H9 (cell line): ENCODE measurements around the gene FEV. TPM values are rescaled to one million over a fixed set of nuclear protein-coding genes. Genes with fewer than 3 reads are reported as not detected.

Source experiments
- DNase-seq: peaks from one replicate; pipeline ENCODE4 v3.0.0-alpha.2; 2017
- H2AFZ ChIP-seq: one replicate; pipeline ENCODE4 v1.6.1; 2013; ENCODE audit warnings: mild to moderate bottlenecking, low read length, control low read depth, moderate library complexity
- H2AK5ac ChIP-seq: 2 replicates; pipeline ENCODE4 v1.6.1; 2013; ENCODE audit warnings: low read length, control low read depth, mixed read lengths; ENCODE audit not compliant: insufficient read length
- H2BK120ac ChIP-seq: one replicate; pipeline ENCODE4 v1.6.1; 2013; ENCODE audit warnings: low read depth, mild to moderate bottlenecking, low read length, control low read depth, inconsistent platforms; ENCODE audit not compliant: poor library complexity, severe bottlenecking
- H2BK12ac ChIP-seq: 2 replicates; pipeline ENCODE4 v1.6.1; 2013; ENCODE audit warnings: low read length, control low read depth, mixed read lengths, low read depth; ENCODE audit not compliant: insufficient read length
- H2BK15ac ChIP-seq: 2 replicates; pipeline ENCODE4 v1.6.1; 2013; ENCODE audit warnings: low read depth, low read length, control low read depth
- H2BK20ac ChIP-seq: one replicate; pipeline ENCODE4 v1.6.1; 2013; ENCODE audit warnings: low read depth, mild to moderate bottlenecking, low read length, control low read depth, inconsistent platforms; ENCODE audit not compliant: poor library complexity, severe bottlenecking
- H2BK5ac ChIP-seq: 2 replicates; pipeline ENCODE4 v1.6.1; 2013; ENCODE audit warnings: low read length, control low read depth, mixed read lengths; ENCODE audit not compliant: insufficient read length
- H3K14ac ChIP-seq: 2 replicates; pipeline ENCODE4 v1.6.1; 2013; ENCODE audit warnings: low read length, control low read depth; ENCODE audit not compliant: insufficient read depth
- H3K18ac ChIP-seq: 2 replicates; pipeline ENCODE4 v1.6.1; 2013; ENCODE audit warnings: low read depth, mild to moderate bottlenecking, mixed read lengths, low read length, control low read depth; ENCODE audit not compliant: insufficient read length
- H3K23ac ChIP-seq: 2 replicates; pipeline ENCODE4 v1.6.1; 2013; ENCODE audit warnings: low read length, control low read depth, mixed read lengths, low read depth; ENCODE audit not compliant: insufficient read length
- H3K23me2 ChIP-seq: 2 replicates; pipeline ENCODE4 v1.6.1; 2013; ENCODE audit warnings: low read depth, mild to moderate bottlenecking, mixed read lengths, low read length, control low read depth; ENCODE audit not compliant: insufficient read length, poor library complexity, severe bottlenecking
- H3K27ac ChIP-seq: 2 replicates; pipeline ENCODE4 v1.5.1; 2013; ENCODE audit warnings: low read length, control low read depth, mixed read lengths, low read depth; ENCODE audit not compliant: insufficient read length
- H3K27me3 ChIP-seq: 2 replicates; pipeline ENCODE4 v1.6.1; 2013; ENCODE audit warnings: low read length, control low read depth, inconsistent platforms; ENCODE audit not compliant: insufficient read depth
- H3K4ac ChIP-seq: 2 replicates; pipeline ENCODE4 v1.6.1; 2013; ENCODE audit warnings: low read depth, mild to moderate bottlenecking, control low read depth, inconsistent platforms, low read length, moderate library complexity
- H3K4me1 ChIP-seq: 2 replicates; pipeline ENCODE4 v1.6.1; 2013; ENCODE audit warnings: low read length, control low read depth, inconsistent platforms; ENCODE audit not compliant: insufficient read depth
- H3K4me2 ChIP-seq: 2 replicates; pipeline ENCODE4 v1.6.1; 2013; ENCODE audit warnings: low read length, control low read depth, mixed read lengths; ENCODE audit not compliant: insufficient read length, insufficient read depth
- H3K56ac ChIP-seq: 2 replicates; pipeline ENCODE4 v1.6.1; 2013; ENCODE audit warnings: low read depth, mild to moderate bottlenecking, mixed read lengths, low read length, control low read depth; ENCODE audit not compliant: insufficient read length
- H3K79me1 ChIP-seq: 2 replicates; pipeline ENCODE4 v1.6.1; 2013; ENCODE audit warnings: low read depth, mild to moderate bottlenecking, moderate library complexity, low read length, control low read depth, inconsistent platforms; ENCODE audit not compliant: insufficient read depth, poor library complexity, severe bottlenecking
- H3K79me2 ChIP-seq: 2 replicates; pipeline ENCODE4 v1.6.1; 2013; ENCODE audit warnings: low read length, control low read depth, inconsistent platforms; ENCODE audit not compliant: insufficient read depth
- H3K9ac ChIP-seq: 2 replicates; pipeline ENCODE4 v1.6.1; 2013; ENCODE audit warnings: low read length, control low read depth, mixed read lengths; ENCODE audit not compliant: insufficient read length; ENCODE audit errors: extremely low read depth
- H3K9me3 ChIP-seq: one replicate; pipeline ENCODE4 v1.6.1; 2013; ENCODE audit warnings: low read depth, low read length, inconsistent platforms; ENCODE audit not compliant: control insufficient read depth
- H3T11ph ChIP-seq: one replicate; pipeline ENCODE4 v1.6.1; 2013; ENCODE audit warnings: mild to moderate bottlenecking, low read length, control low read depth, inconsistent platforms
- H4K20me1 ChIP-seq: one replicate; pipeline ENCODE4 v1.6.1; 2013; ENCODE audit not compliant: control insufficient read depth, insufficient read length, insufficient read depth
- H4K5ac ChIP-seq: 2 replicates; pipeline ENCODE4 v1.6.1; 2013; ENCODE audit warnings: low read depth, mild to moderate bottlenecking, mixed read lengths, low read length, control low read depth; ENCODE audit not compliant: insufficient read length
- H4K8ac ChIP-seq: replicated peaks from 2 replicates; pipeline ENCODE4 v1.6.1; 2013; ENCODE audit warnings: low read length, control low read depth, mixed read lengths, low read depth; ENCODE audit not compliant: insufficient read length
- H4K91ac ChIP-seq: 2 replicates; pipeline ENCODE4 v1.6.1; 2013; ENCODE audit warnings: low read depth, mild to moderate bottlenecking, moderate library complexity, mixed read lengths, low read length, control low read depth; ENCODE audit not compliant: insufficient read length
- H3K27ac Mint-ChIP-seq, 3 experiments: 2 replicates in 2 of 3; 3 replicates in 1 of 3; pipeline ENCODE4 v1.8.0; 2020 to 2021; ENCODE audit warnings: mixed read lengths in 3 of 3, mild to moderate bottlenecking in 1 of 3, moderate library complexity in 1 of 3
- H3K27me3 Mint-ChIP-seq: 2 replicates; pipeline ENCODE4 v1.8.0; 2021; ENCODE audit warnings: low read depth, mild to moderate bottlenecking, moderate library complexity, mixed read lengths
- H3K36me3 Mint-ChIP-seq, 3 experiments: 2 replicates in 2 of 3; 3 replicates in 1 of 3; pipeline ENCODE4 v1.8.0; 2020 to 2021; ENCODE audit warnings: low read depth in 3 of 3, mixed read lengths in 3 of 3; ENCODE audit not compliant: insufficient read depth in 1 of 3
- H3K4me1 Mint-ChIP-seq, 2 experiments: 2 replicates each; pipeline ENCODE4 v1.8.0; 2020; ENCODE audit warnings: mixed read lengths in 2 of 2
- H3K4me3 Mint-ChIP-seq, 2 experiments: 2 replicates in 1 of 2; 3 replicates in 1 of 2; pipeline ENCODE4 v1.8.0; 2020 to 2021; ENCODE audit warnings: mild to moderate bottlenecking in 2 of 2, mixed read lengths in 2 of 2, moderate library complexity in 1 of 2
- H3K9me3 Mint-ChIP-seq, 2 experiments: 2 replicates in 1 of 2; 3 replicates in 1 of 2; pipeline ENCODE4 v1.8.0; 2020; ENCODE audit warnings: mild to moderate bottlenecking in 2 of 2, mixed read lengths in 2 of 2, moderate library complexity in 1 of 2
- CTCF ChIP-seq: fragments of 200-600 bp; sonication (generic); conservative IDR thresholded peaks from 3 replicates; pipeline ENCODE4 v1.8.0; 2021; ENCODE audit warnings: antibody characterized with exemption, mild to moderate bottlenecking
- WGBS: extraction: QIAGEN DNeasy Blood & Tissue Kit; methylation state at CpG from one replicate; pipeline ENCODE4 v1.1.7; 2013; ENCODE audit warnings: missing lambda C conversion rate, low lambda C conversion rate, mixed read lengths; ENCODE audit not compliant: insufficient read length; ENCODE audit errors: extremely low coverage; 5-methylcytosine and 5-hydroxymethylcytosine counted together
- total RNA-seq: library from RNA; stranded (reverse); gene quantifications from 2 replicates; pipeline ENCODE4 v1.2.1, GENCODE V29; 2021

FEV gene
- total RNA-seq, 1 experiment from 2014 or later, result not detected

DNA sequence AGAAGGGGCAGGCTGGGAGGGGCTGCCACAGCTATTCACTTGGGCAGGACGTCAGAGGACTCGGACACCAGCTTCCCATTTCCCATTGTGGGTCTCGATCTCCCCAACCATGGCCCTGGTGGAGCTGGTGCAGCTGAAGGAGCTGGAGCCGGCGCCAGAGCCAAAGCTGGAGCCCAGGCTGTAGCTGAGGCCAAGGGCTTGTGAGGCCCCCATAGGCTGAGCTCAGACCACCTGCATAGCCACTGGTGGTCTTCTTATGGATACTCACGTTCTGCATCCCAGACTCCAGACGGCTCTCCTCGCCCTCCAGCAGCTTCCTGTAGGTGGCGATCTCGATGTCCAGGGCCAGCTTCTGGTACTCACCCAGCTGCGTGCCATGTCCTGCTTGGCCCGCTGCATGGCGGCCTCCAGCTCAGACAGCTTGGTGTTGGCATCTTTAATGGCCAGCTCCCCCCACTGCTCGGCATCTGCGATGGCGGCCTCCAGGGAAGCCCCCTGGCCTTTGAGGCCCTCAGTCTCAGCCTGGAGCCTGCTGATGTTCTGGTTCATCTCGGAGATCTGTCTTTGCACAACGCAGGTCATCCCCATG, 31.5 kb downstream of the FEV start:
- Mint-ChIP-seq H3K27me3 (peaks cover 64% of the 10 kb centered on the region), H3K9me3 (peaks cover 0 to 4% of the 10 kb centered on the region in 2 experiments; a peak in 2 of 5 replicates), H3K4me3 (no peak overlapping the region), H3K27ac (no peak overlapping the region), H3K36me3 (no peaks in the 10 kb centered on the region), H3K4me1 (peaks cover 2% of the 10 kb centered on the region in 2 experiments; a peak in 2 of 4 replicates)
- no peaks in the 10 kb centered on the region for H3K79me1 ChIP-seq
- H3K79me2 ChIP-seq, result no peaks in the 10 kb centered on the region
- no peak overlapping the region for H2AK5ac ChIP-seq
- no peak overlapping the region for H2BK120ac ChIP-seq
- H4K91ac ChIP-seq, result no peak overlapping the region
- H3K56ac ChIP-seq, result no peak overlapping the region
- H3K23me2 ChIP-seq, result no peaks in the 10 kb centered on the region
- no peak overlapping the region for H4K8ac ChIP-seq
- H2BK20ac ChIP-seq, result no peak overlapping the region
- H3K23ac ChIP-seq, result no peak overlapping the region
- H3K4me2 ChIP-seq, result no peak overlapping the region
- H3K14ac ChIP-seq, result no peak overlapping the region; the same call in 1 of the 2 replicates
- no peak overlapping the region for H2BK5ac ChIP-seq
- H3K27me3 ChIP-seq, result no peaks in the 10 kb centered on the region; the same call in 1 of the 2 replicates
- no CpG with 5 or more reads among the region's 18 CpGs for WGBS
- no peaks in the 10 kb centered on the region for H3K9me3 ChIP-seq
- no peak overlapping the region for H3K4ac ChIP-seq
- H2AFZ ChIP-seq, result no peak overlapping the region
- no peaks in the 10 kb centered on the region; the same call in 1 of the 2 replicates for H3K4me1 ChIP-seq
- TF ChIP-seq CTCF, result peak; percentile 61
- H2BK15ac ChIP-seq, result no peak overlapping the region
- no peak overlapping the region for H3K27ac ChIP-seq
- H2BK12ac ChIP-seq, result no peak overlapping the region
- peak; percentile 70 for DNase-seq
- H4K5ac ChIP-seq, result no peak overlapping the region
- H4K20me1 ChIP-seq, result no peaks in the 10 kb centered on the region
- H3K18ac ChIP-seq, result no peak overlapping the region
- H3T11ph ChIP-seq, result no peak overlapping the region
- no peak overlapping the region for H3K9ac ChIP-seq
